OCI-LY3 (cell line): ENCODE results near the gene NDUFAB1.

Source experiments
- H2AFZ ChIP-seq: fragments of 200-600, 300-600 bp; shearing (Covaris generic); 2 replicates; pipeline ENCODE4 v1.6.0; 2014; ENCODE audit warnings: antibody characterized with exemption, low read depth, low read length
- H3K27ac ChIP-seq: fragments of 200-600, 300-600 bp; sonication (generic); 2 replicates; pipeline ENCODE4 v1.5.1; 2014; ENCODE audit warnings: mild to moderate bottlenecking, low read length, moderate library complexity, mixed read lengths
- H3K27me3 ChIP-seq: fragments of 200-600, 300-600 bp; sonication (generic); 2 replicates; pipeline ENCODE4 v1.6.1; 2014; ENCODE audit warnings: low read depth, low read length, mixed read lengths
- H3K36me3 ChIP-seq: fragments of 200-600, 300-600 bp; sonication (generic); replicated peaks from 2 replicates; pipeline ENCODE3; 2014; ENCODE audit warnings: low read depth, low read length, mixed read lengths
- H3K4me1 ChIP-seq: fragments of 300-600, 200-600 bp; sonication (generic); 2 replicates; pipeline ENCODE4 v1.6.1; 2014; ENCODE audit warnings: low read length, mixed read lengths
- H3K4me2 ChIP-seq: fragments of 200-600, 300-600 bp; sonication (generic); 2 replicates; pipeline ENCODE4 v1.6.1; 2014; ENCODE audit warnings: low read length, mixed read lengths
- H3K4me3 ChIP-seq: fragments of 300-600, 200-600 bp; sonication (generic); 2 replicates; pipeline ENCODE4 v1.5.1; 2014; ENCODE audit warnings: antibody characterized with exemption, mild to moderate bottlenecking, low read length, moderate library complexity
- H3K79me2 ChIP-seq: fragments of 300-600, 200-600 bp; shearing (Covaris generic); 2 replicates; pipeline ENCODE4 v1.6.1; 2014; ENCODE audit warnings: mild to moderate bottlenecking, low read length, mixed read lengths
- H3K9ac ChIP-seq: fragments of 300-600, 200-600 bp; shearing (Covaris generic); 2 replicates; pipeline ENCODE4 v1.6.0; 2014; ENCODE audit warnings: mild to moderate bottlenecking, low read length, moderate library complexity
- H3K9me3 ChIP-seq: fragments of 200-600, 300-600 bp; shearing (Covaris generic); 2 replicates; pipeline ENCODE4 v1.6.1; 2014; ENCODE audit warnings: low read length, mixed read lengths; ENCODE audit not compliant: insufficient read depth
- H4K20me1 ChIP-seq: fragments of 200-600, 300-600 bp; sonication (generic); 2 replicates; pipeline ENCODE4 v1.6.1; 2016; ENCODE audit warnings: low read length, mixed read lengths; ENCODE audit not compliant: insufficient read depth
- CTCF ChIP-seq: fragments of 200-600, 300-600 bp; sonication (generic); IDR thresholded peaks from 2 replicates; pipeline ENCODE4 v1.5.1; 2014; ENCODE audit warnings: antibody characterized with exemption, low read length, low read depth
- EZH2phosphoT487 ChIP-seq: fragments of 200-600 bp; shearing (Covaris generic); IDR thresholded peaks from 2 replicates; pipeline ENCODE4 v1.6.1; 2018; ENCODE audit warnings: antibody characterized with exemption, mixed run types, low read depth

The NDUFAB1 gene

GRCh38 chr16:23595951-23596720, at the start of gene NDUFAB1:
Gene NDUFAB1, minus strand, starts transcription at chr16:23596316. Its CDS starts 26 bp downstream, at chr16:23596290.
- peaks cover 49% of the 10 kb centered on the region for H3K79me2 ChIP-seq
- peaks cover 16% of the 10 kb centered on the region for H4K20me1 ChIP-seq
- peak; percentile 79 for TF ChIP-seq CTCF
- TF ChIP-seq EZH2phosphoT487, result no peak
- no peaks in the 10 kb centered on the region for H3K27me3 ChIP-seq
- peak within 1 kb of the TSS; percentile 44 for H3K27ac ChIP-seq
- peak within 1 kb of the TSS; percentile 94 for H3K4me3 ChIP-seq
- peaks cover 18% of the 10 kb centered on the region for H3K4me1 ChIP-seq
- no peaks in the 10 kb centered on the region for H3K9me3 ChIP-seq
- H2AFZ ChIP-seq, result peak within 1 kb of the TSS; percentile 94
- peak within 1 kb of the TSS; percentile 87 for H3K9ac ChIP-seq
- H3K36me3 ChIP-seq, result peaks cover 17% of the 10 kb centered on the region
- peak within 1 kb of the TSS; percentile 83 for H3K4me2 ChIP-seq

- Histone ChIP-seq H3K9me3 (no peaks in the 10 kb centered on the region), H4K20me1 (0 out of 2 replicates have a peak, but pooled peaks cover 4% of the 10 kb centered on the region), H3K79me2 (peaks cover 51% of the 10 kb centered on the region), H3K36me3 (peaks cover 21% of the 10 kb centered on the region), H3K4me1 (peaks cover 16% of the 10 kb centered on the region), H3K9ac (peak overlapping the region; percentile 93), H2AFZ (no peak overlapping the region), H3K4me2 (peak overlapping the region; percentile 68), H3K4me3 (peak overlapping the region; percentile 91), H3K27ac (no peak overlapping the region), H3K27me3 (no peaks in the 10 kb centered on the region)
- no peak for TF ChIP-seq EZH2phosphoT487
- no peak for TF ChIP-seq CTCF
Measured at GRCh38 chr16:23642246-23642774, 46.2 kb upstream of the NDUFAB1 start.

GRCh38 chr16:23640931-23641765, 45.0 kb upstream of the NDUFAB1 start, which contains the start of the genes DCTN5 and PALB2:
Gene DCTN5, plus strand, starts transcription at chr16:23641466. Its CDS starts 77 bp downstream, at chr16:23641543.
Gene PALB2, minus strand, starts transcription at chr16:23641310. Its CDS starts 153 bp downstream, at chr16:23641157.
- H2AFZ ChIP-seq, result peak within 1 kb of the TSS; percentile 81
- peak within 1 kb of the TSS; percentile 91 for H3K4me3 ChIP-seq
- TF ChIP-seq EZH2phosphoT487 (no peak), CTCF (no peak)
- H3K4me2 ChIP-seq, result peak within 1 kb of the TSS; percentile 96
- H3K9me3 ChIP-seq, result no peaks in the 10 kb centered on the region
- H3K9ac ChIP-seq, result peak within 1 kb of the TSS; percentile 93
- no peaks in the 10 kb centered on the region for H3K27me3 ChIP-seq
- H3K4me1 ChIP-seq, result peaks cover 16% of the 10 kb centered on the region
- peaks cover 39% of the 10 kb centered on the region for H3K79me2 ChIP-seq
- H3K27ac ChIP-seq, result peak within 1 kb of the TSS; percentile 66
- H4K20me1 ChIP-seq, result 0 out of 2 replicates have a peak, but pooled peaks cover 4% of the 10 kb centered on the region
- H3K36me3 ChIP-seq, result peaks cover 16% of the 10 kb centered on the region

GRCh38 chr16:23640615-23640930, 44.5 kb upstream of the NDUFAB1 start:
- peak overlapping the region; percentile 81 for H2AFZ ChIP-seq
- no peaks in the 10 kb centered on the region for H3K27me3 ChIP-seq
- H3K4me3 ChIP-seq, result peak overlapping the region; percentile 91
- no peak for TF ChIP-seq CTCF
- TF ChIP-seq EZH2phosphoT487, result no peak
- no peaks in the 10 kb centered on the region for H4K20me1 ChIP-seq
- peaks cover 16% of the 10 kb centered on the region for H3K4me1 ChIP-seq
- H3K79me2 ChIP-seq, result peaks cover 33% of the 10 kb centered on the region
- H3K36me3 ChIP-seq, result peaks cover 15% of the 10 kb centered on the region
- peak overlapping the region; percentile 65 for H3K27ac ChIP-seq
- H3K9ac ChIP-seq, result peak overlapping the region; percentile 93
- peak overlapping the region; percentile 96 for H3K4me2 ChIP-seq
- H3K9me3 ChIP-seq, result no peaks in the 10 kb centered on the region
